HUDEP-2 (cell line): ENCODE results near the gene GJD2.

Source experiments
- DNase-seq, 76 experiments: peaks; one replicate each; lab custom pipeline; 2025; ENCODE audit not compliant: unreplicated experiment in 76 of 76; lab: John Stamatoyannopoulos, UW

The GJD2 gene

GRCh38 chr15:34726406-34727100, 28.2 kb downstream of the GJD2 start:
- DNase-seq = no peak

GRCh38 chr15:34725556-34725955, 29.2 kb downstream of the GJD2 start:
- DNase-seq = no peak

GRCh38 chr15:34724481-34724880, 30.3 kb downstream of the GJD2 start:
- no peak for DNase-seq

GRCh38 chr15:34722439-34722836, 32.4 kb downstream of the GJD2 start:
- DNase-seq = no peak

GRCh38 chr15:34721802-34722438, 32.9 kb downstream of the GJD2 start:
- no peak for DNase-seq

- DNase-seq = no peak
These were observed 33.5 kb downstream of the GJD2 start for GRCh38 chr15:34721157-34721801.

- no peak for DNase-seq
These were observed 35.1 kb downstream of the GJD2 start for GRCh38 chr15:34719695-34720094.

- no peak for DNase-seq
These were observed 35.8 kb downstream of the GJD2 start for GRCh38 chr15:34718681-34719665.

- no peak for DNase-seq
These were observed 37.1 kb downstream of the GJD2 start for GRCh38 chr15:34717729-34718128.

GRCh38 chr15:34716111-34716510, 38.7 kb downstream of the GJD2 start:
- DNase-seq = no peak

- DNase-seq = peak in 1 of 76 experiments; percentile 11
These were observed 40.2 kb downstream of the GJD2 start for GRCh38 chr15:34714476-34715121.

- no peak for DNase-seq
These were observed 41.2 kb downstream of the GJD2 start for GRCh38 chr15:34713635-34714034.

- DNase-seq = no peak
These were observed 44.9 kb downstream of the GJD2 start for GRCh38 chr15:34709866-34710265.

GRCh38 chr15:34708422-34708821, 46.4 kb downstream of the GJD2 start:
- peak in 12 of 76 experiments; percentile 1 to 17 (median 8) for DNase-seq

GRCh38 chr15:34701536-34701935, 53.3 kb downstream of the GJD2 start:
- DNase-seq = no peak
